Esophagus squamous epithelium (tissue), 4 donors: ENCODE measurements around the gene MAP2K6.

Experiments used
- CTCF ChIP-seq, 6 experiments: fragments of 450-650 bp in 4 of 6; fragments of 200-600 bp in 2 of 6; sonication (generic) in 2 of 6; IDR thresholded peaks; one replicate each; pipeline ENCODE4 v1.5.1; 2016 to 2019; ENCODE audit warnings: antibody characterized with exemption in 6 of 6, mild to moderate bottlenecking in 4 of 6, moderate library complexity in 4 of 6
- POLR2A ChIP-seq, 4 donors: fragments of 450-650 bp; IDR thresholded peaks; one replicate each; pipeline ENCODE4 v1.6.1; 2017; ENCODE audit warnings: antibody characterized with exemption in 4 of 4, mild to moderate bottlenecking in 4 of 4, moderate library complexity in 3 of 4

DNA sequence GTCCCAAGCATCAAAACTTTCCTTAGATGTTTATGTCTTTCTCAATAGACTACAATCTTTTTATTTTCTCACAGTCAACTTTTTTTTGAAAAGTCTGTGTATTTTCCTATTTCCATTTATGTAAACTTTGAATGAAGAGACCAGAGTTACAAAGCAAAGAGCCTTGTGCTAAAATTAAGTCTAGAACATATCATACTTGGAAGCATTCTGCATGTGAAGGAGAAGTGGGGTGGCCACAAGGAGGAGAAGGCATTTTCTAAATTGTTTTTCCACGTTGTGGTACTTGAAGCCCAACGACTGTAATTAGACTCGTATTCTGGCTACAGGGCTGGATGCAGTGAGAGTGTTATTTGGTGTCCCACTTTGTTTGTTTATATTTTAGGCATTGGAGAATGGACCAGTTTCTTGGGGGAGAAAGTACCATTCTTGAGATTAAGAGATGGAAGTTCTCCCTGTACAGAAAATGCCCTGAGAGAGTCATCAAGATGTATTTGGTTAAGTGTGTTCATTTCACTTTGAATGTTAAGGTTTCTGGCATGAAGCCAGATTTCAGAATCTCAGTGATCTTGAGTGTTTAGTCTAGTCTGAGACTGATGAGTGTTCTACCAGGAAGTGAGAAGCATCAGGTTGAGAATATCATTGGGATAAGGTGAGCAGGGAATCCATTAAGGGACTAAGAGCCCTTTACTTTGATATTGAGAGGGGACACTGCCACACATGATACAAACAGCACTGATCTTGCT, 71.6 kb downstream of the MAP2K6 start:
- no peak for TF ChIP-seq CTCF (IDR thresholded peaks at IDR 0.05)
- TF ChIP-seq POLR2A (IDR thresholded peaks at IDR 0.05) = no peak
